ENCODE results near the gene DAD1. TPM values are rescaled to one million over a fixed set of nuclear protein-coding genes. Genes with fewer than 3 reads are reported as not detected.
"Not testable (repeated sequence)": the region's sequence is repeated elsewhere in the genome, so short reads cannot be mapped to it uniquely, and the experiment has no call there.

The DAD1 gene
- total RNA-seq, 1 donor from 2014 or later: 328 TPM

- H3K4me3 ChIP-seq (ENCODE audit: low read depth, low read length): no peak overlapping the region
- TF ChIP-seq CTCF (IDR thresholded peaks at IDR 0.05; ENCODE audit: insufficient read depth, low read length, poor library complexity, severe bottlenecking): no peak
- no peaks in the 10 kb centered on the region for H3K27me3 ChIP-seq (ENCODE audit: control insufficient read depth, insufficient read depth, low read length)
- DNase-seq (ENCODE audit: low read depth): no peak
- no peaks in the 10 kb centered on the region for H3K36me3 ChIP-seq (ENCODE audit: control insufficient read depth, insufficient read depth, low read length)
Measured at GRCh38 chr14:22627506-22628263, 38.7 kb upstream of the DAD1 start.

GRCh38 chr14:22626590-22626989 is 37.6 kb upstream of the DAD1 start:
- H3K27me3 ChIP-seq (ENCODE audit: control insufficient read depth, insufficient read depth, low read length): no peaks in the 10 kb centered on the region
- no peak overlapping the region for H3K4me3 ChIP-seq (ENCODE audit: low read depth, low read length)
- no peak for DNase-seq (ENCODE audit: low read depth)
- no peak for TF ChIP-seq CTCF (IDR thresholded peaks at IDR 0.05; ENCODE audit: insufficient read depth, low read length, poor library complexity, severe bottlenecking)
- no peaks in the 10 kb centered on the region for H3K36me3 ChIP-seq (ENCODE audit: control insufficient read depth, insufficient read depth, low read length)

GRCh38 chr14:22623047-22623446 is 34.0 kb upstream of the DAD1 start:
- TF ChIP-seq CTCF (IDR thresholded peaks at IDR 0.05; ENCODE audit: insufficient read depth, low read length, poor library complexity, severe bottlenecking): no peak
- DNase-seq (ENCODE audit: low read depth): no peak
- no peaks in the 10 kb centered on the region for H3K27me3 ChIP-seq (ENCODE audit: control insufficient read depth, insufficient read depth, low read length)

GRCh38 chr14:22622255-22622654 is 33.2 kb upstream of the DAD1 start:
- no peak overlapping the region for H3K4me3 ChIP-seq (ENCODE audit: low read depth, low read length)
- no peak for TF ChIP-seq CTCF (IDR thresholded peaks at IDR 0.05; ENCODE audit: insufficient read depth, low read length, poor library complexity, severe bottlenecking)
- H3K36me3 ChIP-seq (ENCODE audit: control insufficient read depth, insufficient read depth, low read length): no peaks in the 10 kb centered on the region
- DNase-seq (ENCODE audit: low read depth): no peak
- no peaks in the 10 kb centered on the region for H3K27me3 ChIP-seq (ENCODE audit: control insufficient read depth, insufficient read depth, low read length)

More at GRCh38 chr14:22623047-22623446, 34.0 kb upstream of the DAD1 start:
- H3K36me3 ChIP-seq (ENCODE audit: control insufficient read depth, insufficient read depth, low read length): no peaks in the 10 kb centered on the region
- no peak overlapping the region for H3K4me3 ChIP-seq (ENCODE audit: low read depth, low read length)

GRCh38 chr14:22615765-22616164 is 26.7 kb upstream of the DAD1 start:
- H3K4me3 ChIP-seq (ENCODE audit: low read depth, low read length); DNase-seq (ENCODE audit: low read depth); H3K36me3 ChIP-seq (ENCODE audit: control insufficient read depth, insufficient read depth, low read length); H3K27me3 ChIP-seq (ENCODE audit: control insufficient read depth, insufficient read depth, low read length): not testable (repeated sequence)

- Histone ChIP-seq H3K4me3 (ENCODE audit: low read depth, low read length) (no peak overlapping the region), H3K27me3 (ENCODE audit: control insufficient read depth, insufficient read depth, low read length) (no peaks in the 10 kb centered on the region), H3K36me3 (ENCODE audit: control insufficient read depth, insufficient read depth, low read length) (peaks cover 5% of the 10 kb centered on the region)
- peak; percentile 96 for DNase-seq (ENCODE audit: low read depth)
- no peak for TF ChIP-seq CTCF (IDR thresholded peaks at IDR 0.05; ENCODE audit: insufficient read depth, low read length, poor library complexity, severe bottlenecking)
Measured at GRCh38 chr14:22614240-22614799, 25.3 kb upstream of the DAD1 start.
